CD14-positive monocyte (primary cell): ENCODE measurements around the gene PPP3R2. TPM values are rescaled to one million over a fixed set of nuclear protein-coding genes. Genes with fewer than 3 reads are reported as not detected.

Source experiments
- DNase-seq, 3 donors: peaks; one replicate each; pipeline ENCODE4 v3.0.0-alpha.2; 2011 to 2022
- H2AFZ ChIP-seq: 2 replicates; pipeline ENCODE4 v1.6.0; 2012; ENCODE audit warnings: mild to moderate bottlenecking, low read depth, low read length, inconsistent platforms; ENCODE audit not compliant: insufficient read depth, poor library complexity, severe bottlenecking
- H3K27ac ChIP-seq, 2 donors: 1 replicate in 1 of 2; 2 replicates in 1 of 2; pipeline ENCODE4 v1.5.1; 2012 to 2013; ENCODE audit warnings: low read length in 2 of 2, control low read depth in 1 of 2, inconsistent platforms in 1 of 2, low read depth in 1 of 2, mild to moderate bottlenecking in 1 of 2
- H3K27me3 ChIP-seq, 2 donors: one replicate each; pipeline versions ENCODE4 v1.6.0 to v1.6.1; 2011 to 2013; ENCODE audit warnings: low read length in 2 of 2; ENCODE audit not compliant: control insufficient read depth in 2 of 2, insufficient read depth in 2 of 2
- H3K36me3 ChIP-seq, 2 donors: replicated peaks in 1 of 2; 1 replicate in 1 of 2; 2 replicates in 1 of 2; pipeline versions ENCODE4 v1.5.1 to v1.6.1; 2012 to 2013; ENCODE audit warnings: low read length in 2 of 2, control low read depth in 1 of 2, inconsistent platforms in 1 of 2, mild to moderate bottlenecking in 1 of 2; ENCODE audit not compliant: insufficient read depth in 2 of 2, control insufficient read depth in 1 of 2
- H3K4me1 ChIP-seq, 2 donors: 1 replicate in 1 of 2; 2 replicates in 1 of 2; pipeline versions ENCODE4 v1.5.1 to v1.6.1; 2012 to 2013; ENCODE audit warnings: low read length in 2 of 2, control low read depth in 1 of 2, inconsistent platforms in 1 of 2, mild to moderate bottlenecking in 1 of 2, moderate library complexity in 1 of 2; ENCODE audit not compliant: insufficient read depth in 2 of 2, control insufficient read depth in 1 of 2
- H3K4me2 ChIP-seq: replicated peaks from 2 replicates; pipeline ENCODE3; 2012; ENCODE audit warnings: low read length, moderate library complexity, mild to moderate bottlenecking; ENCODE audit not compliant: poor library complexity, severe bottlenecking; ENCODE audit errors: extremely low read depth
- H3K4me3 ChIP-seq, 3 experiments: fragments of 200-600 bp in 1 of 3; sonication (generic) in 1 of 3; replicated peaks in 1 of 3; 1 replicate in 2 of 3; 2 replicates in 1 of 3; pipeline ENCODE4 v1.5.1; 2011 to 2013; ENCODE audit warnings: low read length in 3 of 3, mild to moderate bottlenecking in 3 of 3, control low read depth in 2 of 3, low read depth in 2 of 3, inconsistent platforms in 1 of 3, moderate library complexity in 1 of 3
- H3K79me2 ChIP-seq: 2 replicates; pipeline ENCODE4 v1.6.0; 2012; ENCODE audit warnings: mild to moderate bottlenecking, control low read depth, inconsistent platforms, low read length, moderate library complexity; ENCODE audit not compliant: insufficient read depth
- H3K9ac ChIP-seq: 2 replicates; pipeline ENCODE4 v1.6.0; 2017; ENCODE audit warnings: low read length, mild to moderate bottlenecking; ENCODE audit not compliant: insufficient read depth, poor library complexity, severe bottlenecking
- H3K9me3 ChIP-seq, 2 donors: replicated peaks in 1 of 2; 1 replicate in 1 of 2; 2 replicates in 1 of 2; pipeline versions ENCODE4 v1.5.1 to v1.6.1; 2012 to 2013; ENCODE audit warnings: low read length in 2 of 2, control low read depth in 1 of 2; ENCODE audit not compliant: control insufficient read depth in 1 of 2, insufficient read depth in 1 of 2
- H4K20me1 ChIP-seq: 2 replicates; pipeline ENCODE4 v1.6.0; 2012; ENCODE audit warnings: mild to moderate bottlenecking, low read length, control low read depth, moderate library complexity; ENCODE audit not compliant: insufficient read depth
- H3K27ac Mint-ChIP-seq, 7 donors: one replicate each; pipeline ENCODE4 v1.8.0; 2020; ENCODE audit warnings: mild to moderate bottlenecking in 7 of 7, mixed read lengths in 7 of 7, moderate library complexity in 6 of 7, inconsistent platforms in 2 of 7
- H3K27me3 Mint-ChIP-seq, 3 donors: one replicate each; pipeline ENCODE4 v1.8.0; 2021 to 2022; ENCODE audit warnings: low read depth in 3 of 3, mild to moderate bottlenecking in 3 of 3, mixed read lengths in 3 of 3, moderate library complexity in 3 of 3, inconsistent platforms in 1 of 3
- H3K36me3 Mint-ChIP-seq, 2 donors: one replicate each; pipeline ENCODE4 v1.8.0; 2020; ENCODE audit warnings: mixed read lengths in 2 of 2, inconsistent platforms in 1 of 2, mild to moderate bottlenecking in 1 of 2
- H3K4me1 Mint-ChIP-seq: one replicate; pipeline ENCODE4 v1.8.0; 2020; ENCODE audit warnings: mild to moderate bottlenecking, mixed read lengths
- H3K4me3 Mint-ChIP-seq, 2 donors: one replicate each; pipeline ENCODE4 v1.8.0; 2020; ENCODE audit warnings: mild to moderate bottlenecking in 2 of 2, mixed read lengths in 2 of 2, moderate library complexity in 1 of 2
- H3K9me3 Mint-ChIP-seq, 7 donors: one replicate each; pipeline ENCODE4 v1.8.0; 2020 to 2022; ENCODE audit warnings: mixed read lengths in 7 of 7, mild to moderate bottlenecking in 6 of 7, moderate library complexity in 6 of 7, inconsistent platforms in 2 of 7
- WGBS: methylation state at CpG from one replicate; pipeline ENCODE4 v1.1.5; 2013; ENCODE audit warnings: missing lambda C conversion rate; ENCODE audit not compliant: insufficient coverage; 5-methylcytosine and 5-hydroxymethylcytosine counted together
- intact Hi-C, 2 donors: fragments of 100-400 bp; cut with micrococcal nuclease; formaldehyde crosslinking; loops; one replicate each; pipeline versions ENCODE4 v1.15.0 to v1.15.1; 2023
- polyA plus RNA-seq, 3 donors: library from polyadenylated mRNA; depleted of rRNA in 1 of 3; unstranded in 2 of 3; stranded (reverse) in 1 of 3; fragments of 300-500 nt in 2 of 3; fragments of >200 nt in 1 of 3; fragmentation: Illumina TruSeq in 2 of 3; gene quantifications; 1 replicate in 2 of 3; 2 replicates in 1 of 3; pipeline ENCODE4 v1.2.3, GENCODE V29; 2012 to 2021
- TF ChIP-seq, protein P1 (sequence below): fragments of 200-600 bp; IDR thresholded peaks from one replicate; pipeline ENCODE4 v1.8.0; 2022; ENCODE audit warnings: antibody characterized with exemption, mild to moderate bottlenecking

Gene PPP3R2
- polyA plus RNA-seq, 3 donors = 0.11 TPM; not detected in 2

- no peak overlapping the region for H3K27ac ChIP-seq
- H3K4me1 ChIP-seq = peaks cover 1 to 4% of the 10 kb centered on the region in 2 donors
- no peak for DNase-seq
- intact Hi-C loops = no loop called here
- no peak overlapping the region for H3K9ac ChIP-seq
- WGBS = no CpG with 5 or more reads among the region's 1 CpG
- no peaks in the 10 kb centered on the region for H3K36me3 ChIP-seq
- no peaks in the 10 kb centered on the region for H4K20me1 ChIP-seq
- peaks cover 7% of the 10 kb centered on the region for H3K4me1 Mint-ChIP-seq
- H3K36me3 Mint-ChIP-seq = no peaks in the 10 kb centered on the region
- no peak overlapping the region for H3K4me3 ChIP-seq
- peaks cover 0 to 7% (median 4%) of the 10 kb centered on the region in 7 donors for H3K9me3 Mint-ChIP-seq
- H3K27me3 Mint-ChIP-seq = peaks cover 0 to 2% (median under 1%) of the 10 kb centered on the region in 3 donors
- H2AFZ ChIP-seq = no peak overlapping the region
- H3K79me2 ChIP-seq = no peaks in the 10 kb centered on the region
- TF ChIP-seq, protein P1, sequence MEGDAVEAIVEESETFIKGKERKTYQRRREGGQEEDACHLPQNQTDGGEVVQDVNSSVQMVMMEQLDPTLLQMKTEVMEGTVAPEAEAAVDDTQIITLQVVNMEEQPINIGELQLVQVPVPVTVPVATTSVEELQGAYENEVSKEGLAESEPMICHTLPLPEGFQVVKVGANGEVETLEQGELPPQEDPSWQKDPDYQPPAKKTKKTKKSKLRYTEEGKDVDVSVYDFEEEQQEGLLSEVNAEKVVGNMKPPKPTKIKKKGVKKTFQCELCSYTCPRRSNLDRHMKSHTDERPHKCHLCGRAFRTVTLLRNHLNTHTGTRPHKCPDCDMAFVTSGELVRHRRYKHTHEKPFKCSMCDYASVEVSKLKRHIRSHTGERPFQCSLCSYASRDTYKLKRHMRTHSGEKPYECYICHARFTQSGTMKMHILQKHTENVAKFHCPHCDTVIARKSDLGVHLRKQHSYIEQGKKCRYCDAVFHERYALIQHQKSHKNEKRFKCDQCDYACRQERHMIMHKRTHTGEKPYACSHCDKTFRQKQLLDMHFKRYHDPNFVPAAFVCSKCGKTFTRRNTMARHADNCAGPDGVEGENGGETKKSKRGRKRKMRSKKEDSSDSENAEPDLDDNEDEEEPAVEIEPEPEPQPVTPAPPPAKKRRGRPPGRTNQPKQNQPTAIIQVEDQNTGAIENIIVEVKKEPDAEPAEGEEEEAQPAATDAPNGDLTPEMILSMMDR = no peak
- H3K4me2 ChIP-seq = no peak overlapping the region
- H3K27me3 ChIP-seq = no peaks in the 10 kb centered on the region
- H3K9me3 ChIP-seq = no peaks in the 10 kb centered on the region
- no peak overlapping the region for H3K27ac Mint-ChIP-seq
- H3K4me3 Mint-ChIP-seq = no peak overlapping the region
Measured at GRCh38 chr9:101620452-101620851, 25.7 kb upstream of the PPP3R2 start.

DNA sequence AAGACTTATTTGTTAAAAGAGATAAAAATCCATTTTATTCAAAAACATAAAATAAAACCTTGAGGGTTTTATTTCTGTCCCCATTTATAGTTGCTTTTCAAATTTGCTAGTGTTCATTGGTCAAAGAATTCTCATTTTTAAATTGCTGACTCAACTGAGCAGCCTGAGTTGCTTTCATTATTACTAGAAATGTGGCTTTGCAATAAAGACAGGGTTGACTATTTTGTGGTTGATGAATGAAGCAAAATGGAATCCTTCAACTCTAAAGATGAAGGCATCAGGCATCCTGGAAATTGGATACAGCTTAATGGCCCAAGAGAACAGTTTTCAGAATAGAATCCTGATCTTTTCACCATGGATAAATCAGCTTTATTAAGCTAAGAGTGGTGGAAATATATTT lies 23.9 kb upstream of the PPP3R2 start:
- Histone ChIP-seq H3K4me3 (no peak overlapping the region), H4K20me1 (no peaks in the 10 kb centered on the region), H2AFZ (no peak overlapping the region), H3K27ac (no peak overlapping the region), H3K27me3 (no peaks in the 10 kb centered on the region), H3K36me3 (no peaks in the 10 kb centered on the region), H3K4me1 (no peaks in the 10 kb centered on the region), H3K79me2 (no peaks in the 10 kb centered on the region), H3K9ac (no peak overlapping the region), H3K4me2 (no peak overlapping the region), H3K9me3 (no peaks in the 10 kb centered on the region)
- H3K27me3 Mint-ChIP-seq = peaks cover 0 to 3% (median 2%) of the 10 kb centered on the region in 3 donors
- no peak overlapping the region for H3K4me3 Mint-ChIP-seq
- TF ChIP-seq, protein P1 = no peak
- intact Hi-C loops = no loop called here
- H3K27ac Mint-ChIP-seq = no peak overlapping the region
- no peak for DNase-seq
- peaks cover 5% of the 10 kb centered on the region for H3K4me1 Mint-ChIP-seq
- H3K36me3 Mint-ChIP-seq = no peaks in the 10 kb centered on the region
- H3K9me3 Mint-ChIP-seq = peaks cover 0 to 8% (median 5%) of the 10 kb centered on the region in 7 donors
